ENCODE data around the gene PPIL6.

GRCh38 chr6:109454496-109455436 lies 14.3 kb upstream of the PPIL6 start:
- TF ChIP-seq CTCF (IDR thresholded peaks at IDR 0.05; ENCODE audit: low read depth, low read length): no peak
- TF ChIP-seq EZH2phosphoT487 (IDR thresholded peaks at IDR 0.05; ENCODE audit: low read depth): no peak

All from OCI-LY3 (cell line).